GM13976 (cell line): ENCODE data around the gene TMEM95.

Experiments used
- DNase-seq: peaks from one replicate; pipeline ENCODE4 v3.0.0; 2012; ENCODE audit warnings: low spot score
- in situ Hi-C: fragments of 300-500 bp; cut with MboI; formaldehyde crosslinking; loops from one replicate; pipeline ENCODE4 v1.12.0; 2022; ENCODE audit warnings: low sequenced_read_pairs, mixed read lengths, inconsistent platforms; ENCODE audit not compliant: unreplicated experiment
- TF ChIP-seq, protein P1 (sequence below): IDR thresholded peaks from 2 replicates; pipeline ENCODE4 v1.5.1; 2012; ENCODE audit warnings: borderline replicate concordance, mild to moderate bottlenecking; ENCODE audit not compliant: insufficient read depth; ENCODE audit errors: extremely low read depth, missing control alignments, control extremely low read depth

The TMEM95 gene

DNA sequence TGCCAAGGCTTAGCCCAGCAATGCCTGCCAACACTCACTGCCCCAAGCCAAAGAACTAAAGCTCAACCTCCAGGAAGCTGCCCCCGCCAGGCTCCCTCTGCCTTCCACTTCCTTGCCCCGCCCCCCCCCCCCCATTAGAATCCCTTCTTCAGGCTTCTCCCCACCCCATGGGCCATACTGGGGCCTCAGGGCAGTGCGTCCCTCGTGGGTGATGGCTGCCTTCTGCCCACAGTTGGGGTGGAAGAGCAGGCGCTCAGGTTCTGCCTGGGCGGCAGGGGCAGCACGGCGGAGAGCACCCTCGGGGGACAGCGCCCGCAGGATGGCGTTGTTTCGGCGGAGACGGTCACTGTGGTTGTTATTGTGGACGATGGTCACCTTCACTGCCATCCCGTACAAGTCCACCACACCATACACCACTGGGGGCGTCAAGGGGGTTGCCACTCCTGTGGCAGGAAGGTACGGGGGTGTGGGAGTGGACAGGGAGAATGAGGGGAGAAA, 29.9 kb upstream of the TMEM95 start:
- TF ChIP-seq, protein P1, sequence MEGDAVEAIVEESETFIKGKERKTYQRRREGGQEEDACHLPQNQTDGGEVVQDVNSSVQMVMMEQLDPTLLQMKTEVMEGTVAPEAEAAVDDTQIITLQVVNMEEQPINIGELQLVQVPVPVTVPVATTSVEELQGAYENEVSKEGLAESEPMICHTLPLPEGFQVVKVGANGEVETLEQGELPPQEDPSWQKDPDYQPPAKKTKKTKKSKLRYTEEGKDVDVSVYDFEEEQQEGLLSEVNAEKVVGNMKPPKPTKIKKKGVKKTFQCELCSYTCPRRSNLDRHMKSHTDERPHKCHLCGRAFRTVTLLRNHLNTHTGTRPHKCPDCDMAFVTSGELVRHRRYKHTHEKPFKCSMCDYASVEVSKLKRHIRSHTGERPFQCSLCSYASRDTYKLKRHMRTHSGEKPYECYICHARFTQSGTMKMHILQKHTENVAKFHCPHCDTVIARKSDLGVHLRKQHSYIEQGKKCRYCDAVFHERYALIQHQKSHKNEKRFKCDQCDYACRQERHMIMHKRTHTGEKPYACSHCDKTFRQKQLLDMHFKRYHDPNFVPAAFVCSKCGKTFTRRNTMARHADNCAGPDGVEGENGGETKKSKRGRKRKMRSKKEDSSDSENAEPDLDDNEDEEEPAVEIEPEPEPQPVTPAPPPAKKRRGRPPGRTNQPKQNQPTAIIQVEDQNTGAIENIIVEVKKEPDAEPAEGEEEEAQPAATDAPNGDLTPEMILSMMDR = no peak
- in situ Hi-C loops = no loop called here
- no peak for DNase-seq

DNA sequence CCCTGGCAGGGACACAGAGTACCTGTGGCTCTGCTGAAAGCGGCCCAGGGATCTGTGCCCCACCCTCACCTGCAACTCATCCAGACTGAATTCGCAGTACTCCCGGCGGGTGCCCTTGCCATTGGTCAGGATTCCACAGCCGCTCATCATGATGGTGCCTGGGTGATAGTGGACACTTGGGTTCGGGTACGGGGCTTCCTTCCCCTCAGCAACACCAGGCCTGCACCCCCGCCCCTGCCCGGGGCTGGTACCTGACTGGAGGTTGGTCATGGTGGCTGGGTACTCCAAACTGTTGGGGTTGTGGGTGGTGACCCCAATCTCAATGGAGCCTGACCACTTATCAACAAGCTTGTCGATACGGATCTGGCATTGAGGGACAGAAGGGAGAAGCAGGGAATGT, 28.8 kb upstream of the TMEM95 start:
- TF ChIP-seq, protein P1 = no peak
- in situ Hi-C loops = no loop called here
- no peak for DNase-seq

DNA sequence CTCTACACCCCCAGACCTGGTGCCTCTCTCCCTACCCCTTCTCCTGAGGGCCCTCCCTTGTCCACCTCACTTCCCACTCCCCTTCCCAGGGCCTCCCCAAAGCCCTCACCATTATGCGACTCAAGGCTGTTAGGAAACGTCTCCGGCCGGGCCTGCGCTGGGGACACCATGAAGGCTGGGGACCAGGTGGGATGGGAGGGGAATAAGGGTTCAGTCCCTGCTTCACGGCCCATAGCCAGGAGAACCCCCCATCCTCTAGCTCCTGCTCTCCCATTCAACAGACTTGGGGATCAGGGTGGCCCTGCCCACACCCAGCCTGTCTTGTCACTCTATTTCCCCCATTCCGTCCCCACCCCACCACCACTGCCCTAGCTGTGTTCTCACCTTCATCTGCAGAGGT, 27.9 kb upstream of the TMEM95 start:
- TF ChIP-seq, protein P1 = no peak
- in situ Hi-C loops = no loop called here
- DNase-seq = no peak

DNA sequence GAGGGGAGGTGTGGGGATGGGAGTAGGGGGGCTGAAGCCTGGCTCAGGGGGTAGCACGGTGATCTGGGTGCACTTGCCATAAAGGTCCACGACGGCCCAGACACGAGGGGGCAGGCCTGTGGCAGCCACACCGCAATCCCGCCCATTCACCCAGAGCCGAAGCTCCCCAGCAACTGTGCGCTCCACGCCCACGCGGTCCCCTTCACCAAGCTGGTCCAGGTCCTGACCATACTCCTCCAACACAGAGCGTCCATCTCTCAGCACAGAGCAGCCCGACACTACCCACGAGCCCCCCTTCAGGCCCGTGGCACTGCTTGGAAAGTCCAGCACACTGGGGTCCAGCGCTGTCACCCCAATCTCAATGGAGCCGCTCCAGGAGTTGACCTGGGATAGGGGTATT, 27.5 kb upstream of the TMEM95 start:
- in situ Hi-C loops = no loop called here

DNA sequence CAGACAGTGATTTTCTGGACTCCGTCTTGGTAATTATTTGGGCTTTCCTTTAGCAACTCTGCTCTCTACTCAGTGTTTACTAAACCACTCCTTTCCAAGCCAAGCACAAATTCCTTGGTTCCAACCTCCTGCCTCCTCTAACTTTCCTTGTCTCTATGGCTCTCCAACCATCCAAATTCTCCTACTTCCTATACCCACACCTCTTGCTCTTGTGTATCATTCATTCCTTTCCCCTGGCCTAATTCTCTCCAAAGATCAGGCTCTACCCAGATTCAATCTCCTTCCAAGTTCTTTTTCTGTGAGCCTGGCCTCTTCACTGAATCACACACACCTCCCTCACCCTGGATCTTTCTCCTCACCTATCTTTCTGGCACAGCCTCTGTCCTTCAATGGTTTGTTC, 26.9 kb upstream of the TMEM95 start:
- in situ Hi-C loops = no loop called here
- TF ChIP-seq, protein P1 = no peak
- DNase-seq = no peak

More for the DNA sequence above, 27.5 kb upstream of the TMEM95 start:
- TF ChIP-seq, protein P1 = no peak
- DNase-seq = no peak

DNA sequence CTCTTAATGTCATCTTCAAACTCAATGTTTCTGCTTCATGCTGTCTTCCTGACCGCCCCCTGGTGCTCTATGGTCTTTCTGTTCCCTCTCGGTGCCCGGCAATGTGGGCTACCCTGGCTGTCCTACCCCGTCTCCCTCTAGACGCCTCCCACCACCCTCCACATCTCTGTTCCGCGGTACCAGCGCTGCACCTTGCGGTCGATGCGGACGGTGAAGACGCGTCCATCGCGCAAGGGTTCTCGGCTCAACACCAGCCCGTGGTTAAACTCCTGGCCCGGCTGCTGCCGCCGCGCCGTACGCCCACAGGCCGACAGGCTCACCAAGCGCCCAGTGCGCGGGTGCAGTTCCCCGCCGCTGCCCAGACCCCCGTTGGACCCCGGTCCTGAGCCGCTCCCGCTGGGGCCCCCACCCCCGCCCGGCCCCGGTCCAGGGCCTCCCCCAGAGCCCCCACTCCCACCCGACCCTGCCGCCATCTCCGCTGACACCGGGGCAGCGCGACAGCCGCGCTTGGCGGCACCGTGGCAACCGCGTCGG, 26.0 kb upstream of the TMEM95 start, which contains the start of gene NEURL4:
TSS of gene NEURL4 (minus strand) at position 496 of the 534 bp plus-strand sequence. CDS start at position 473, 23 bp downstream.
- DNase-seq = no peak

More for the DNA sequence above, 26.0 kb upstream of the TMEM95 start, which contains the start of gene NEURL4:
- in situ Hi-C loops = no loop called here
- TF ChIP-seq, protein P1 = no peak
